Endothelial cell of umbilical vein (primary cell): ENCODE results near the gene DEXI. TPM values are rescaled to one million over a fixed set of nuclear protein-coding genes. Genes with fewer than 3 reads are reported as not detected.

Source experiments
- BruUV-seq: library from RNA; stranded (reverse); fragments of 400-500 nt; replicated peaks from 2 replicates; lab custom pipeline; 2021; lab: Mats Ljungman, UMichigan
- CTCF ChIA-PET: fragments of 300-600, 350-600 bp; sonication (Branson Sonifier 250); formaldehyde crosslinking; loops from one replicate; lab custom pipeline; 2021; ENCODE audit warnings: antibody characterized with exemption, inconsistent platforms; lab: Charles Lee
- POLR2A ChIA-PET: fragments of 300-600, 350-600 bp; sonication (Branson Sonifier 250); formaldehyde crosslinking; loops from one replicate; lab custom pipeline; 2021; ENCODE audit warnings: antibody characterized with exemption, inconsistent platforms; lab: Charles Lee
- DNase-seq: peaks from one replicate; pipeline ENCODE4 v3.0.0-alpha.2; 2011; ENCODE audit warnings: low read depth, low spot score
- FAIRE-seq: peaks from 2 replicates; lab custom pipeline; 2011; peaks lifted over from hg19 to GRCh38; lab: Jason Lieb, UNC
- H2AFZ ChIP-seq: 2 replicates; pipeline ENCODE4 v1.6.0; 2012; ENCODE audit warnings: low read depth, low read length, control low read depth, inconsistent platforms
- H3K27ac ChIP-seq: 2 replicates; pipeline ENCODE4 v1.5.1; 2011; ENCODE audit warnings: low read depth, mild to moderate bottlenecking, control low read depth, low read length, moderate library complexity; ENCODE audit not compliant: insufficient read depth
- H3K27me3 ChIP-seq, 2 experiments: 2 replicates each; pipeline versions ENCODE4 v1.6.0 to v1.6.1; 2011; ENCODE audit warnings: low read length in 2 of 2, mixed read lengths in 1 of 2; ENCODE audit not compliant: control insufficient read depth in 2 of 2, insufficient read depth in 2 of 2
- H3K36me3 ChIP-seq, 2 experiments: 2 replicates in 1 of 2; 3 replicates in 1 of 2; pipeline ENCODE4 v1.5.1; 2011; ENCODE audit warnings: low read length in 2 of 2, mild to moderate bottlenecking in 1 of 2, moderate library complexity in 1 of 2; ENCODE audit not compliant: control insufficient read depth in 2 of 2, insufficient read depth in 2 of 2; ENCODE audit errors: extremely low read depth in 1 of 2
- H3K4me1 ChIP-seq: 3 replicates; pipeline ENCODE4 v1.5.1; 2011; ENCODE audit warnings: mild to moderate bottlenecking, low read length; ENCODE audit not compliant: control insufficient read depth, insufficient read depth; ENCODE audit errors: extremely low read depth
- H3K4me2 ChIP-seq: 2 replicates; pipeline ENCODE4 v1.6.1; 2011; ENCODE audit warnings: low read length, control low read depth, mixed read lengths; ENCODE audit not compliant: insufficient read depth
- H3K4me3 ChIP-seq, 3 experiments: fragments of 200-600 bp in 1 of 3; sonication (generic), shearing (Covaris generic) in 1 of 3; replicated peaks in 1 of 3; 2 replicates each; pipeline ENCODE4 v1.5.1; 2011 to 2016; ENCODE audit warnings: control low read depth in 3 of 3, low read length in 3 of 3, mild to moderate bottlenecking in 2 of 3, inconsistent platforms in 1 of 3, low read depth in 1 of 3, moderate library complexity in 1 of 3; ENCODE audit not compliant: insufficient read depth in 1 of 3
- H3K79me2 ChIP-seq: 2 replicates; pipeline ENCODE4 v1.6.0; 2012; ENCODE audit warnings: low read length, inconsistent platforms; ENCODE audit not compliant: control insufficient read depth, insufficient read depth
- H3K9ac ChIP-seq: replicated peaks from 2 replicates; pipeline ENCODE3; 2011; ENCODE audit warnings: low read length, control low read depth; ENCODE audit not compliant: insufficient read depth; ENCODE audit errors: extremely low read depth
- H3K9me1 ChIP-seq: replicated peaks from 3 replicates; pipeline ENCODE4 v1.6.0; 2011; ENCODE audit warnings: mild to moderate bottlenecking, low read length; ENCODE audit not compliant: control insufficient read depth, insufficient read depth; ENCODE audit errors: extremely low read depth
- H3K9me3 ChIP-seq: replicated peaks from 2 replicates; pipeline ENCODE4 v1.5.1; 2012; ENCODE audit warnings: low read length, inconsistent platforms; ENCODE audit not compliant: control insufficient read depth, insufficient read depth
- H4K20me1 ChIP-seq: replicated peaks from 2 replicates; pipeline ENCODE3; 2011; ENCODE audit warnings: mild to moderate bottlenecking, low read length; ENCODE audit not compliant: control insufficient read depth, insufficient read depth; ENCODE audit errors: extremely low read depth
- EZH2 ChIP-seq: IDR thresholded peaks from 2 replicates; pipeline ENCODE4 v1.6.1; 2012; ENCODE audit warnings: borderline replicate concordance, low read depth, mild to moderate bottlenecking, moderate library complexity, low read length, inconsistent platforms; ENCODE audit not compliant: severe bottlenecking
- FOS ChIP-seq: IDR thresholded peaks from 2 replicates; pipeline ENCODE4 v1.6.1; 2011; ENCODE audit warnings: mild to moderate bottlenecking, low read length, moderate library complexity, borderline replicate concordance; ENCODE audit not compliant: insufficient read depth
- JUN ChIP-seq: IDR thresholded peaks from 2 replicates; pipeline ENCODE4 v1.6.1; 2011; ENCODE audit warnings: borderline replicate concordance, low read depth; ENCODE audit not compliant: insufficient read length, insufficient read depth
- MAX ChIP-seq: IDR thresholded peaks from 2 replicates; pipeline ENCODE4 v1.6.1; 2011; ENCODE audit not compliant: insufficient read depth, insufficient read length
- MYC ChIP-seq: IDR thresholded peaks from one replicate; pipeline ENCODE4 v1.6.1; 2011; ENCODE audit warnings: mild to moderate bottlenecking, low read depth, low read length
- POLR2A ChIP-seq: IDR thresholded peaks from 2 replicates; pipeline ENCODE4 v1.6.1; 2012; ENCODE audit warnings: low read depth, mild to moderate bottlenecking, control low read depth, low read length
- dilution Hi-C: fragments of 300-500 bp; cut with MboI; formaldehyde crosslinking; loops from one replicate; pipeline ENCODE4 v1.15.0; 2019; ENCODE audit warnings: low sequenced_read_pairs; ENCODE audit not compliant: extremely low pct_ligation_motif_present
- intact Hi-C: fragments of 100-400 bp; cut with micrococcal nuclease; formaldehyde crosslinking; loops from one replicate; pipeline ENCODE4 v1.10.0; 2022
- polyA plus RNA-seq, 4 experiments: library from polyadenylated mRNA; depleted of rRNA in 3 of 4; stranded (reverse) in 3 of 4; unstranded in 1 of 4; fragments of >200 nt; gene quantifications; 2 replicates each; pipeline versions ENCODE4 v1.2.1 to v1.2.3, GENCODE V29; 2011 to 2012; ENCODE audit warnings: missing spikeins in 1 of 4
- total RNA-seq: library from RNA; stranded (reverse); gene quantifications from 2 replicates; pipeline ENCODE4 v1.2.3, GENCODE V29; 2021

The DEXI gene
- total and polyA plus RNA-seq, 2 donors (not counting 3 experiments of a cell fraction or from before 2014, with no cell fraction given): 32.8 to 69.5 TPM

- Histone ChIP-seq H3K9me1 (no peaks in the 10 kb centered on the region), H3K4me2 (no peak overlapping the region), H2AFZ (no peak overlapping the region), H3K9me3 (no peaks in the 10 kb centered on the region), H3K27ac (no peak overlapping the region), H3K4me3 (no peak overlapping the region), H3K4me1 (peaks cover 35% of the 10 kb centered on the region), H3K79me2 (peaks cover 45% of the 10 kb centered on the region), H3K27me3 (no peaks in the 10 kb centered on the region), H3K9ac (no peak overlapping the region), H4K20me1 (peaks cover 5% of the 10 kb centered on the region), H3K36me3 (peaks cover 0 to 11% of the 10 kb centered on the region in 2 experiments)
- POLR2A ChIA-PET: no interaction called here
- TF ChIP-seq MYC: no peak
- no peak for TF ChIP-seq MAX
- no peak for TF ChIP-seq EZH2
- no peak for TF ChIP-seq FOS
- BruUV-seq: no TSS peak
- intact Hi-C loops: no loop called here
- CTCF ChIA-PET: no interaction called here
- FAIRE-seq: peak; percentile 65
- dilution Hi-C loops: no loop called here
- no peak for DNase-seq
Observed at GRCh38 chr16:10935226-10935915, 6.9 kb downstream of the DEXI start.

DNA sequence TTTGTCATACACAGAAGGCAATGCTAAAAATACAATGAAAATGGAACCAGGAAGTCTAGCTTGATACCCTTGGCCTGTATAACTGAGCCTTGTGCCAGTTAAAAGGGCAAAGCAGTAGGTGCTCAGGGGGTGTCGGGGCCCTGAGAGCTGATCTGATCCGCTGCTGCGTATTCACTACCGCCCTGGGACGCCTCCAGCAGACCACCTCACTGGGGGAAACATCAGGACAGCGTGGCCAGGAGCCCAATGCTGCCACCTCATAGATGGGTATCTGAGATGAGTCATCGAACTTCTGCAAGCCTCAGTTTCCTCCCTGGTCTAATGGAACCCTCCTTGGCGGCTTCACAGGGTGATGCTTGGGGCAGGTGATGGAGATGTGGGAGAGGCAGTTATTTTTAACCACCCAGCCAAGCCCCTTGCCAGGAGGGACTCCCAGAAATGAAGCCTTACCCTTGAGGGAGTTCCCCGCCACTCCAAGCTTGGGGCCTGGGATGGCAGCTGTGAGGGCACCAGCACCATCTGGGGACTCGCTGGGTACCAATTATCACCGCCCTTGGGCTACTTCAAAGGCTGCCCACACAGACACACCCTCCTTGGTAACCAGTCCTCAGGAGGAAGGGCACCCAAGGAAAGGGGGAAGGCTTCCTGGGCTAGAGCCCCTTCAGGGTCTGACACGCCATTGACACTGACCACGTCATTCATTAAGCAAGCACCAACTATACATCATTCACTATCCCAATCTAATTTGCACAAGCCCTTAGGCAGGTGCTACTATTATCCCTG is 7.8 kb downstream of the DEXI start:
- Histone ChIP-seq H3K36me3 (peaks cover 0 to 11% of the 10 kb centered on the region in 2 experiments), H3K4me2 (no peak overlapping the region), H4K20me1 (peaks cover 5% of the 10 kb centered on the region), H3K9me1 (no peaks in the 10 kb centered on the region), H3K79me2 (peaks cover 37% of the 10 kb centered on the region), H3K4me1 (peaks cover 27% of the 10 kb centered on the region), H3K4me3 (no peak overlapping the region), H3K27me3 (no peaks in the 10 kb centered on the region), H3K9ac (no peak overlapping the region), H2AFZ (no peak overlapping the region), H3K27ac (no peak overlapping the region), H3K9me3 (no peaks in the 10 kb centered on the region)
- ChIA-PET CTCF (no interaction called here), POLR2A (no interaction called here)
- intact Hi-C loops (no loop called here), dilution Hi-C loops (no loop called here)
- FAIRE-seq (no peak), DNase-seq (no peak)
- TF ChIP-seq POLR2A: no peak
- peak; percentile 20 for TF ChIP-seq JUN
- no peak for TF ChIP-seq MYC
- BruUV-seq: no TSS peak
